G401.6 (cell line): Measurements from ENCODE around the gene DMXL1.

ENCODE experiments used
- FAIRE-seq: peaks from 2 replicates; lab custom pipeline; 2012; peaks lifted over from hg19 to GRCh38; lab: Jason Lieb, UNC

The DMXL1 gene

GRCh38 chr5:119070828-119071560 is at the start of gene DMXL1:
TSS of gene DMXL1 (plus strand) at chr5:119071087. CDS start at chr5:119071570, 483 bp downstream.
- FAIRE-seq = peak; percentile 98

GRCh38 chr5:119021149-119021732 is 49.6 kb upstream of the DMXL1 start:
- no peak for FAIRE-seq

- peak; percentile 66 for FAIRE-seq
Observed at GRCh38 chr5:119022017-119022745, 48.7 kb upstream of the DMXL1 start.

- no peak for FAIRE-seq
Observed at GRCh38 chr5:119022773-119023172, 48.1 kb upstream of the DMXL1 start.

GRCh38 chr5:119028575-119028974 is 42.3 kb upstream of the DMXL1 start:
- FAIRE-seq = no peak

GRCh38 chr5:119031011-119031886 is 39.6 kb upstream of the DMXL1 start:
- FAIRE-seq = no peak

- no peak for FAIRE-seq
Observed at GRCh38 chr5:119031905-119032304, 39.0 kb upstream of the DMXL1 start.

- no peak for FAIRE-seq
Observed at GRCh38 chr5:119032656-119033055, 38.2 kb upstream of the DMXL1 start.

GRCh38 chr5:119033135-119033534 is 37.8 kb upstream of the DMXL1 start:
- FAIRE-seq = no peak

GRCh38 chr5:119036101-119036762 is 34.7 kb upstream of the DMXL1 start:
- FAIRE-seq = no peak

- FAIRE-seq = no peak
Observed at GRCh38 chr5:119037496-119038215, 33.2 kb upstream of the DMXL1 start.

- no peak for FAIRE-seq
Observed at GRCh38 chr5:119048246-119048645, 22.6 kb upstream of the DMXL1 start.

- no peak for FAIRE-seq
Observed at GRCh38 chr5:119049824-119050449, 20.9 kb upstream of the DMXL1 start.

- no peak for FAIRE-seq
Observed at GRCh38 chr5:119054101-119054500, 16.8 kb upstream of the DMXL1 start.

GRCh38 chr5:119055294-119055693 is 15.6 kb upstream of the DMXL1 start:
- FAIRE-seq = no peak

- no peak for FAIRE-seq
Observed at GRCh38 chr5:119058979-119059529, 11.8 kb upstream of the DMXL1 start.

- no peak for FAIRE-seq
Observed at GRCh38 chr5:119059740-119060255, 11.1 kb upstream of the DMXL1 start.

GRCh38 chr5:119063579-119064379 is 7.1 kb upstream of the DMXL1 start:
- no peak for FAIRE-seq

- FAIRE-seq = no peak
Observed at GRCh38 chr5:119067450-119067849, 3.4 kb upstream of the DMXL1 start.

- no peak for FAIRE-seq
Observed at GRCh38 chr5:119070578-119070827, 384 bp upstream of the DMXL1 start.
